Activated naive CD8-positive, alpha-beta T cell treated with anti-CD3 and anti-CD28 coated beads, Interleukin-2, amount 10 ng/mL, durations not matched to agents 7 days and 5 days (primary cell): Measurements from ENCODE around the gene BSPRY. TPM values are rescaled to one million over a fixed set of nuclear protein-coding genes. Genes with fewer than 3 reads are reported as not detected.
A peak's percentile ranks its signal among the peaks of the same experiment; 100 is the strongest.
"Not testable (repeated sequence)": the region's sequence is repeated elsewhere in the genome, so short reads cannot be mapped to it uniquely, and the experiment has no call there.

ENCODE experiments used
- ATAC-seq: fragments of 150-1000 bp; cut with Tn5 transposase; one replicate; pipeline ENCODE4 v1.10.0; 2021; ENCODE audit warnings: low read depth, moderate library complexity
- POLR2A ChIA-PET: fragments of 350-600 bp; sonication (Branson Sonifier 250); formaldehyde crosslinking; loops from one replicate; lab custom pipeline; 2021; ENCODE audit warnings: antibody characterized with exemption; lab: Charles Lee
- DNase-seq: peaks from one replicate; pipeline ENCODE4 v3.0.0; 2021
- H3K27ac Mint-ChIP-seq: one replicate; pipeline ENCODE4 v1.8.0; 2022; ENCODE audit warnings: mild to moderate bottlenecking, mixed read lengths
- H3K27me3 Mint-ChIP-seq: one replicate; pipeline ENCODE4 v1.8.0; 2022; ENCODE audit warnings: mild to moderate bottlenecking, moderate library complexity, mixed read lengths
- H3K36me3 Mint-ChIP-seq: one replicate; pipeline ENCODE4 v1.8.0; 2021; ENCODE audit warnings: mild to moderate bottlenecking, mixed read lengths
- H3K4me1 Mint-ChIP-seq: one replicate; pipeline ENCODE4 v1.8.0; 2021; ENCODE audit warnings: mixed read lengths
- H3K4me3 Mint-ChIP-seq: one replicate; pipeline ENCODE4 v1.8.0; 2022; ENCODE audit warnings: mild to moderate bottlenecking, moderate library complexity, mixed read lengths
- H3K9me3 Mint-ChIP-seq: one replicate; pipeline ENCODE4 v1.8.0; 2021; ENCODE audit warnings: mixed read lengths
- total RNA-seq, 2 experiments: library from RNA; stranded (reverse); gene quantifications; one replicate each; pipeline ENCODE4 v1.2.3, GENCODE V29; 2021

Gene BSPRY
- total RNA-seq, 2 experiments from 2014 or later = 9.6 to 10.6 TPM

GRCh38 chr9:113395000-113395861, 45.9 kb downstream of the BSPRY start:
- DNase-seq (no peak), ATAC-seq (no peak)
- POLR2A ChIA-PET = interaction anchor here (0.6 kb wide), 2 partner anchors 69 to 105 kb away, joined by 3 to 4 read pairs; no protein-coding TSS in a partner anchor
- H3K36me3 Mint-ChIP-seq = peaks cover 3% of the 10 kb centered on the region
- peaks cover 10% of the 10 kb centered on the region for H3K4me1 Mint-ChIP-seq
- no peaks in the 10 kb centered on the region for H3K27me3 Mint-ChIP-seq
- H3K4me3 Mint-ChIP-seq = no peak overlapping the region
- no peaks in the 10 kb centered on the region for H3K9me3 Mint-ChIP-seq
- no peak overlapping the region for H3K27ac Mint-ChIP-seq

- ATAC-seq = no peak
- peaks cover 15% of the 10 kb centered on the region for H3K4me1 Mint-ChIP-seq
- H3K27ac Mint-ChIP-seq = no peak overlapping the region
- POLR2A ChIA-PET = no interaction called here
- peaks cover 1% of the 10 kb centered on the region for H3K36me3 Mint-ChIP-seq
- no peaks in the 10 kb centered on the region for H3K27me3 Mint-ChIP-seq
- no peak for DNase-seq
- no peaks in the 10 kb centered on the region for H3K9me3 Mint-ChIP-seq
- H3K4me3 Mint-ChIP-seq = no peak overlapping the region
These were observed 47.9 kb downstream of the BSPRY start for GRCh38 chr9:113397203-113397631.

- peaks cover 15% of the 10 kb centered on the region for H3K4me1 Mint-ChIP-seq
- ATAC-seq (no peak), DNase-seq (no peak)
- H3K36me3 Mint-ChIP-seq = no peaks in the 10 kb centered on the region
- H3K27me3 Mint-ChIP-seq = no peaks in the 10 kb centered on the region
- no peak overlapping the region for H3K27ac Mint-ChIP-seq
- H3K9me3 Mint-ChIP-seq = no peaks in the 10 kb centered on the region
- H3K4me3 Mint-ChIP-seq = no peak overlapping the region
- POLR2A ChIA-PET = interaction anchor here (4.6 kb wide), 1 partner anchor 11 kb away, joined by 33 read pairs; the partner anchor contains the start of genes C9orf43 and POLE3
These were observed 49.5 kb downstream of the BSPRY start for GRCh38 chr9:113398796-113399195.

- H3K27me3 Mint-ChIP-seq = no peaks in the 10 kb centered on the region
- POLR2A ChIA-PET = interaction anchor here (0.9 to 4.6 kb wide), 2 partner anchors 10 to 57 kb away, joined by 3 to 33 read pairs; partner anchors contain the start of genes C9orf43 and POLE3
- H3K36me3 Mint-ChIP-seq = no peaks in the 10 kb centered on the region
- H3K27ac Mint-ChIP-seq = no peak overlapping the region
- DNase-seq (no peak), ATAC-seq (no peak)
- no peaks in the 10 kb centered on the region for H3K9me3 Mint-ChIP-seq
- H3K4me1 Mint-ChIP-seq = peaks cover 15% of the 10 kb centered on the region
- H3K4me3 Mint-ChIP-seq = peak overlapping the region; percentile 73
These were observed 50.4 kb downstream of the BSPRY start for GRCh38 chr9:113399646-113400200.

- H3K4me1 Mint-ChIP-seq = peaks cover 15% of the 10 kb centered on the region
- peak within 1 kb of the TSS; percentile 89 for H3K27ac Mint-ChIP-seq
- peak; percentile 99 for ATAC-seq
- H3K36me3 Mint-ChIP-seq = no peaks in the 10 kb centered on the region
- DNase-seq = peak; percentile 100
- peak within 1 kb of the TSS; percentile 97 for H3K4me3 Mint-ChIP-seq
- no peaks in the 10 kb centered on the region for H3K27me3 Mint-ChIP-seq
- H3K9me3 Mint-ChIP-seq = no peaks in the 10 kb centered on the region
- POLR2A ChIA-PET = interaction anchor here (0.6 to 4.6 kb wide), 7 partner anchors 9 to 257 kb away, joined by 3 to 33 read pairs (median 5); partner anchors contain the start of genes C9orf43, HDHD3, POLE3 and WDR31
These were observed 51.9 kb downstream of the BSPRY start, which contains the start of gene ALAD for GRCh38 chr9:113401027-113401792. Gene ALAD, minus strand, starts transcription at chr9:113401284. Its CDS starts 7,725 bp downstream, at chr9:113393559.

GRCh38 chr9:113403646-113404045, 54.3 kb downstream of the BSPRY start:
- DNase-seq (no peak), ATAC-seq (no peak)
- peaks cover 6% of the 10 kb centered on the region for H3K36me3 Mint-ChIP-seq
- POLR2A ChIA-PET = interaction anchor here (0.6 to 1.3 kb wide), 2 partner anchors 84 to 1001 kb away, joined by 3 to 4 read pairs; no protein-coding TSS in a partner anchor
- no peaks in the 10 kb centered on the region for H3K27me3 Mint-ChIP-seq
- H3K9me3 Mint-ChIP-seq = no peaks in the 10 kb centered on the region
- H3K27ac Mint-ChIP-seq = no peak overlapping the region
- H3K4me3 Mint-ChIP-seq = no peak overlapping the region
- H3K4me1 Mint-ChIP-seq = peaks cover 25% of the 10 kb centered on the region

- H3K4me3 Mint-ChIP-seq, DNase-seq, H3K9me3 Mint-ChIP-seq, ATAC-seq, H3K27me3 Mint-ChIP-seq: not testable (repeated sequence)
- Mint-ChIP-seq H3K36me3 (peaks cover 14% of the 10 kb centered on the region), H3K27ac (peak overlapping the region; percentile 61), H3K4me1 (peaks cover 22% of the 10 kb centered on the region)
- POLR2A ChIA-PET = interaction anchor here (0.7 kb wide), 1 partner anchor 58 kb away, joined by 3 read pairs; no protein-coding TSS in a partner anchor
These were observed 57.0 kb downstream of the BSPRY start for GRCh38 chr9:113406353-113406752.

- peaks cover 18% of the 10 kb centered on the region for H3K4me1 Mint-ChIP-seq
These were observed 57.7 kb downstream of the BSPRY start for GRCh38 chr9:113406873-113407511.

GRCh38 chr9:113409481-113409880, 60.1 kb downstream of the BSPRY start:
- Mint-ChIP-seq H3K4me1 (peaks cover 18% of the 10 kb centered on the region), H3K36me3 (peaks cover 14% of the 10 kb centered on the region), H3K27ac (peak overlapping the region; percentile 100), H3K4me3 (peak overlapping the region; percentile 96), H3K9me3 (no peaks in the 10 kb centered on the region), H3K27me3 (no peaks in the 10 kb centered on the region)
- POLR2A ChIA-PET = interaction anchor here (0.6 to 3.0 kb wide), 19 partner anchors 9 to 1777 kb away, joined by 3 to 33 read pairs (median 5); partner anchors contain the start of genes ALAD, BSPRY, CDC26 and FKBP15
- no peak for ATAC-seq
- DNase-seq = no peak

More at GRCh38 chr9:113406873-113407511, 57.7 kb downstream of the BSPRY start:
- Mint-ChIP-seq H3K4me3 (peak overlapping the region; percentile 44), H3K36me3 (peaks cover 14% of the 10 kb centered on the region), H3K27ac (peak overlapping the region; percentile 61)
- peak; percentile 54 for DNase-seq
- H3K9me3 Mint-ChIP-seq, ATAC-seq, H3K27me3 Mint-ChIP-seq: not testable (repeated sequence)
- POLR2A ChIA-PET = interaction anchor here (0.7 kb wide), 1 partner anchor 58 kb away, joined by 3 read pairs; no protein-coding TSS in a partner anchor

- Mint-ChIP-seq H3K36me3 (peaks cover 14% of the 10 kb centered on the region), H3K27ac (peak overlapping the region; percentile 100), H3K9me3 (no peaks in the 10 kb centered on the region), H3K27me3 (no peaks in the 10 kb centered on the region), H3K4me3 (peak overlapping the region; percentile 96), H3K4me1 (peaks cover 18% of the 10 kb centered on the region)
- POLR2A ChIA-PET = interaction anchor here (0.6 to 3.0 kb wide), 21 partner anchors 10 to 1777 kb away, joined by 3 to 33 read pairs (median 5); partner anchors contain the start of genes ALAD, BSPRY, CDC26 and FKBP15
- ATAC-seq = peak; percentile 25
- DNase-seq = no peak
These were observed 60.5 kb downstream of the BSPRY start for GRCh38 chr9:113409883-113410206.

- Mint-ChIP-seq H3K36me3 (peaks cover 14% of the 10 kb centered on the region), H3K9me3 (no peaks in the 10 kb centered on the region), H3K4me1 (peaks cover 18% of the 10 kb centered on the region), H3K27me3 (no peaks in the 10 kb centered on the region), H3K27ac (peak within 1 kb of the TSS; percentile 100), H3K4me3 (peak within 1 kb of the TSS; percentile 96)
- DNase-seq (peak; percentile 97), ATAC-seq (peak; percentile 96)
- POLR2A ChIA-PET = interaction anchor here (0.6 to 3.0 kb wide), 22 partner anchors 10 to 255 kb away, joined by 3 to 33 read pairs (median 5); partner anchors contain the start of genes ALAD, BSPRY, CDC26 and FKBP15
These were observed 61.0 kb downstream of the BSPRY start, which contains the start of the genes C9orf43 and POLE3 for GRCh38 chr9:113410207-113410864. Gene C9orf43, plus strand, starts transcription at chr9:113410747. Its CDS starts 2,747 bp downstream, at chr9:113413494. Gene POLE3, minus strand, starts transcription at chr9:113410675. Its CDS starts 382 bp downstream, at chr9:113410293.
